H1 (cell line): ENCODE data around the gene INHBC. TPM values are rescaled to one million over a fixed set of nuclear protein-coding genes. Genes with fewer than 3 reads are reported as not detected.

Experiments
- CTCF ChIA-PET: fragments of 300-600 bp; sonication (Branson Sonifier 250); formaldehyde crosslinking; loops from one replicate; lab custom pipeline; 2021; ENCODE audit not compliant: partially characterized antibody; lab: Charles Lee
- POLR2A ChIA-PET: fragments of 300-600 bp; sonication (Branson Sonifier 250); formaldehyde crosslinking; loops from one replicate; lab custom pipeline; 2021; ENCODE audit warnings: inconsistent platforms; ENCODE audit not compliant: partially characterized antibody; lab: Charles Lee
- DNase-seq, 2 experiments: peaks; one replicate each; pipeline versions ENCODE4 v3.0.0 to v3.0.0-alpha.2; 2010 to 2022; ENCODE audit warnings: low spot score in 2 of 2, low read depth in 1 of 2, mixed read lengths in 1 of 2
- FAIRE-seq: peaks from 2 replicates; lab custom pipeline; 2011; peaks lifted over from hg19 to GRCh38; lab: Jason Lieb, UNC
- H2AFZ ChIP-seq: 2 replicates; pipeline ENCODE4 v1.8.1; 2012; ENCODE audit warnings: low read length, inconsistent platforms
- H2AK5ac ChIP-seq: 2 replicates; pipeline ENCODE4 v1.6.1; 2013; ENCODE audit warnings: low read depth, low read length
- H2BK120ac ChIP-seq: replicated peaks from 2 replicates; pipeline ENCODE3; 2013; ENCODE audit warnings: low read depth, low read length, inconsistent platforms
- H2BK12ac ChIP-seq: 2 replicates; pipeline ENCODE4 v1.6.1; 2013; ENCODE audit warnings: low read depth, low read length
- H2BK15ac ChIP-seq: 2 replicates; pipeline ENCODE4 v1.6.1; 2013; ENCODE audit warnings: low read length
- H2BK20ac ChIP-seq: 2 replicates; pipeline ENCODE4 v1.6.1; 2013; ENCODE audit warnings: low read length
- H2BK5ac ChIP-seq: 2 replicates; pipeline ENCODE4 v1.6.1; 2013; ENCODE audit warnings: low read depth, low read length
- H3K14ac ChIP-seq: 2 replicates; pipeline ENCODE4 v1.6.1; 2013; ENCODE audit warnings: inconsistent platforms; ENCODE audit not compliant: insufficient read length
- H3K18ac ChIP-seq: 2 replicates; pipeline ENCODE4 v1.6.1; 2013; ENCODE audit warnings: low read length; ENCODE audit errors: extremely low read depth
- H3K23ac ChIP-seq: 2 replicates; pipeline ENCODE4 v1.6.1; 2013; ENCODE audit warnings: inconsistent platforms; ENCODE audit not compliant: insufficient read length
- H3K23me2 ChIP-seq: 2 replicates; pipeline ENCODE4 v1.6.1; 2013; ENCODE audit warnings: low read depth, low read length
- H3K27ac ChIP-seq: 2 replicates; pipeline ENCODE4 v1.6.1; 2011; ENCODE audit warnings: low read depth, low read length, inconsistent platforms
- H3K27me3 ChIP-seq, 4 experiments: replicated peaks in 1 of 4; 1 replicate in 1 of 4; 2 replicates in 3 of 4; pipeline versions ENCODE4 v1.6.1 to v1.8.1; 2011 to 2013; ENCODE audit warnings: low read length in 3 of 4, mild to moderate bottlenecking in 3 of 4, inconsistent platforms in 2 of 4, mixed read lengths in 2 of 4, moderate library complexity in 1 of 4; ENCODE audit not compliant: control insufficient read depth in 3 of 4, insufficient read depth in 3 of 4; ENCODE audit errors: extremely low read depth in 1 of 4
- H3K36me3 ChIP-seq, 4 experiments: 2 replicates each; pipeline versions ENCODE4 v1.6.1 to v1.8.1; 2011 to 2013; ENCODE audit warnings: mild to moderate bottlenecking in 4 of 4, low read length in 3 of 4, moderate library complexity in 2 of 4, control low read depth in 1 of 4, inconsistent platforms in 1 of 4; ENCODE audit not compliant: insufficient read depth in 4 of 4, control insufficient read depth in 2 of 4
- H3K4ac ChIP-seq: replicated peaks from 2 replicates; pipeline ENCODE3; 2013; ENCODE audit warnings: low read length, low read depth, mixed read lengths, inconsistent platforms; ENCODE audit not compliant: insufficient read length
- H3K4me1 ChIP-seq, 4 experiments: replicated peaks in 1 of 4; 1 replicate in 1 of 4; 2 replicates in 3 of 4; pipeline versions ENCODE4 v1.6.1 to v1.8.1; 2011 to 2013; ENCODE audit warnings: low read length in 3 of 4, inconsistent platforms in 2 of 4, mixed read lengths in 1 of 4; ENCODE audit not compliant: insufficient read depth in 4 of 4, control insufficient read depth in 3 of 4
- H3K4me2 ChIP-seq, 2 experiments: 2 replicates each; pipeline versions ENCODE4 v1.6.1 to v1.8.1; 2011 to 2013; ENCODE audit warnings: low read depth in 2 of 2, low read length in 2 of 2, control low read depth in 1 of 2, inconsistent platforms in 1 of 2, mild to moderate bottlenecking in 1 of 2; ENCODE audit not compliant: insufficient read depth in 1 of 2
- H3K4me3 ChIP-seq, 4 experiments: fragments of 200-600, 300-600 bp in 1 of 4; sonication (generic), shearing (Covaris generic), sonication (Bioruptor Twin) in 1 of 4; 2 replicates each; pipeline versions ENCODE4 v1.5.1 to v1.8.1; 2011 to 2016; ENCODE audit warnings: low read length in 4 of 4, low read depth in 3 of 4, control low read depth in 2 of 4, inconsistent platforms in 2 of 4, mild to moderate bottlenecking in 2 of 4, mixed read lengths in 1 of 4, moderate library complexity in 1 of 4; ENCODE audit not compliant: insufficient read depth in 2 of 4; ENCODE audit errors: extremely low read depth in 1 of 4
- H3K56ac ChIP-seq: replicated peaks from 2 replicates; pipeline ENCODE3; 2013; ENCODE audit warnings: low read depth, mild to moderate bottlenecking, mixed read lengths, low read length, inconsistent platforms; ENCODE audit not compliant: insufficient read length
- H3K79me1 ChIP-seq: 2 replicates; pipeline ENCODE4 v1.6.1; 2013; ENCODE audit warnings: low read depth, low read length, control low read depth
- H3K79me2 ChIP-seq, 2 experiments: 2 replicates each; pipeline versions ENCODE4 v1.6.1 to v1.8.1; 2012 to 2013; ENCODE audit warnings: low read length in 2 of 2, mild to moderate bottlenecking in 2 of 2, inconsistent platforms in 1 of 2; ENCODE audit not compliant: insufficient read depth in 2 of 2, control insufficient read depth in 1 of 2
- H3K9ac ChIP-seq, 4 experiments: replicated peaks in 1 of 4; 1 replicate in 1 of 4; 2 replicates in 3 of 4; pipeline versions ENCODE4 v1.6.1 to v1.8.1; 2011 to 2013; ENCODE audit warnings: low read depth in 3 of 4, low read length in 3 of 4, control low read depth in 2 of 4, mild to moderate bottlenecking in 2 of 4, moderate library complexity in 2 of 4, inconsistent platforms in 1 of 4; ENCODE audit errors: extremely low read depth in 1 of 4
- H3K9me3 ChIP-seq, 2 experiments: 2 replicates each; pipeline versions ENCODE4 v1.6.1 to v1.8.1; 2012 to 2013; ENCODE audit warnings: mild to moderate bottlenecking in 2 of 2, moderate library complexity in 2 of 2, control low read depth in 1 of 2, inconsistent platforms in 1 of 2, low read depth in 1 of 2, low read length in 1 of 2, mixed read lengths in 1 of 2; ENCODE audit not compliant: insufficient read depth in 2 of 2
- H4K20me1 ChIP-seq, 2 experiments: replicated peaks in 1 of 2; 2 replicates each; pipeline versions ENCODE3 to v1.8.1; 2011 to 2013; ENCODE audit warnings: inconsistent platforms in 2 of 2, low read length in 2 of 2, mild to moderate bottlenecking in 1 of 2; ENCODE audit not compliant: insufficient read depth in 2 of 2, control insufficient read depth in 1 of 2
- H4K5ac ChIP-seq: 2 replicates; pipeline ENCODE4 v1.6.1; 2013; ENCODE audit warnings: low read length, low read depth, mixed read lengths, inconsistent platforms; ENCODE audit not compliant: insufficient read length
- H4K8ac ChIP-seq: 2 replicates; pipeline ENCODE4 v1.8.0; 2013; ENCODE audit warnings: mild to moderate bottlenecking, moderate library complexity, low read length, inconsistent platforms; ENCODE audit not compliant: insufficient read depth; ENCODE audit errors: extremely low read depth
- H4K91ac ChIP-seq: replicated peaks from 2 replicates; pipeline ENCODE3; 2013; ENCODE audit warnings: low read length, mixed read lengths, inconsistent platforms; ENCODE audit not compliant: insufficient read length
- ASH2L ChIP-seq: fragments of 200-600, 300-600 bp; sonication (generic); IDR thresholded peaks from one replicate; pipeline ENCODE4 v1.7.1; 2017; ENCODE audit warnings: low read length
- BCL11A ChIP-seq, 2 experiments: IDR thresholded peaks; one replicate each; pipeline ENCODE4 v1.6.1; 2011; ENCODE audit warnings: low read depth in 2 of 2, low read length in 2 of 2, mild to moderate bottlenecking in 2 of 2
- CHD2 ChIP-seq: IDR thresholded peaks from 2 replicates; pipeline ENCODE4 v1.6.1; 2012; ENCODE audit warnings: low read length, improper control_type of control experiment
- GABPA ChIP-seq: IDR thresholded peaks from 2 replicates; pipeline ENCODE4 v1.6.1; 2011; ENCODE audit warnings: mild to moderate bottlenecking, low read length, moderate library complexity, borderline replicate concordance; ENCODE audit not compliant: insufficient read depth
- HDAC6 ChIP-seq: IDR thresholded peaks from one replicate; pipeline ENCODE4 v1.7.1; 2012; ENCODE audit warnings: low read depth, mild to moderate bottlenecking, inconsistent platforms, low read length, moderate library complexity
- JUND ChIP-seq: IDR thresholded peaks from 2 replicates; pipeline ENCODE4 v1.6.1; 2011; ENCODE audit warnings: mild to moderate bottlenecking, improper control_type of control experiment, low read length
- KDM4A ChIP-seq: IDR thresholded peaks from one replicate; pipeline ENCODE4 v1.7.1; 2012; ENCODE audit warnings: low read depth, mild to moderate bottlenecking, moderate library complexity, low read length, inconsistent platforms; ENCODE audit not compliant: severe bottlenecking
- KDM5A ChIP-seq: fragments of 200-600 bp; IDR thresholded peaks from 2 replicates; pipeline ENCODE4 v1.7.1; 2012; ENCODE audit warnings: mild to moderate bottlenecking, low read length, inconsistent platforms, mixed read lengths
- MAFK ChIP-seq: IDR thresholded peaks from 2 replicates; pipeline ENCODE4 v1.6.1; 2012; ENCODE audit warnings: low read depth, mild to moderate bottlenecking, improper control_type of control experiment, low read length
- NANOG ChIP-seq: IDR thresholded peaks from 2 replicates; pipeline ENCODE4 v1.6.1; 2011; ENCODE audit warnings: low read length, low read depth, mild to moderate bottlenecking, inconsistent platforms; ENCODE audit not compliant: insufficient read depth, poor library complexity, severe bottlenecking
- SIX5 ChIP-seq: IDR thresholded peaks from 2 replicates; pipeline ENCODE4 v1.6.1; 2011; ENCODE audit warnings: mild to moderate bottlenecking, low read depth, low read length
- SP4 ChIP-seq: IDR thresholded peaks from 2 replicates; pipeline ENCODE4 v1.6.1; 2012; ENCODE audit warnings: low read length, inconsistent platforms
- SUZ12 ChIP-seq: fragments of 200-600 bp; sonication (generic); IDR thresholded peaks from 2 replicates; pipeline ENCODE4 v1.6.1; 2012; ENCODE audit warnings: mild to moderate bottlenecking, inconsistent platforms, low read length, moderate library complexity, mixed read lengths
- ZNF274 ChIP-seq: IDR thresholded peaks from 2 replicates; pipeline ENCODE4 v1.7.0; 2012; ENCODE audit warnings: low read length, borderline replicate concordance; ENCODE audit errors: extremely low read depth
- WGBS, 2 experiments: shearing (Covaris generic) in 1 of 2; methylation state at CpG; one replicate each; pipeline versions ENCODE4 v1.1.6 to v1.1.7; 2013 to 2015; ENCODE audit warnings: low lambda C conversion rate in 2 of 2, mixed read lengths in 2 of 2, inconsistent platforms in 1 of 2, low coverage in 1 of 2, missing lambda C conversion rate in 1 of 2; ENCODE audit not compliant: insufficient replicate concordance in 2 of 2, insufficient coverage in 1 of 2, insufficient read length in 1 of 2; ENCODE audit errors: extremely low coverage in 1 of 2, missing lambda C conversion rate in 1 of 2; 5-methylcytosine and 5-hydroxymethylcytosine counted together
- polyA plus RNA-seq, 7 experiments: library from polyadenylated mRNA; depleted of rRNA in 3 of 7; stranded (reverse) in 5 of 7; unstranded in 2 of 7; fragments of >200 nt in 5 of 7; fragments of 200-250 nt in 2 of 7; gene quantifications; 1 replicate in 5 of 7; 2 replicates in 1 of 7; 4 replicates in 1 of 7; pipeline versions ENCODE4 v1.2.1 to v1.2.3, GENCODE V29; 2011 to 2013; ENCODE audit warnings: missing spikeins in 2 of 7, mixed read lengths in 2 of 7
- total RNA-seq: library from RNA; stranded (reverse); fragmentation: NEBNext Ultra II Directional; extraction: Animal tissue kit (Norgen Biotek cat#: 25700); gene quantifications from 2 replicates; pipeline ENCODE4 v1.2.1, GENCODE V29; 2021

Gene INHBC
- total and polyA plus RNA-seq, 2 of the 8 experiments (the other 6 are each of a cell fraction or from before 2014, with no cell fraction given): 0.15 TPM; not detected in 1

GRCh38 chr12:57419495-57419894 is 15.1 kb upstream of the INHBC start:
- Histone ChIP-seq H2BK15ac (no peak overlapping the region), H3K36me3 (no peaks in the 10 kb centered on the region), H2BK20ac (no peak overlapping the region), H3K9ac (no peak overlapping the region), H3K79me1 (peaks cover 2% of the 10 kb centered on the region; the same call in 1 of the 2 replicates), H3K14ac (no peak overlapping the region), H2BK5ac (no peak overlapping the region), H3K27ac (no peak overlapping the region), H3K9me3 (no peaks in the 10 kb centered on the region), H3K4ac (no peak overlapping the region), H2BK120ac (no peak overlapping the region), H3K4me1 (no peaks in the 10 kb centered on the region; a peak in 1 of 7 replicates), H2BK12ac (no peak overlapping the region), H3K18ac (no peak overlapping the region), H3K4me2 (no peak overlapping the region), H4K5ac (no peak overlapping the region), H3K79me2 (0 out of 4 replicates have a peak, but pooled peaks cover 0 to 4% of the 10 kb centered on the region in 2 experiments), H3K4me3 (no peak overlapping the region), H2AK5ac (no peak overlapping the region), H4K20me1 (peaks cover 0 to 6% of the 10 kb centered on the region in 2 experiments), H4K91ac (no peak overlapping the region), H3K27me3 (no peaks in the 10 kb centered on the region), H4K8ac (no peak overlapping the region), H2AFZ (no peak overlapping the region), H3K23me2 (no peaks in the 10 kb centered on the region), H3K56ac (no peak overlapping the region), H3K23ac (no peak overlapping the region)
- 100% methylated on average over 2 of the region's 2 CpGs; no CpG with 5 or more reads in 1 of the 2 experiments for WGBS, 2 experiments
- DNase-seq: no peak
- no peak for FAIRE-seq
- ChIA-PET POLR2A (interaction anchor here (0.7 to 2.2 kb wide), 4 partner anchors 11 to 51 kb away, joined by 3 to 8 read pairs (median 3); no protein-coding TSS in a partner anchor), CTCF (interaction anchor here (0.8 kb wide), 1 partner anchor 9 kb away, joined by 3 read pairs; no protein-coding TSS in a partner anchor)
- TF ChIP-seq HDAC6 (no peak), SIX5 (no peak), MAFK (no peak), SUZ12 (no peak), CHD2 (no peak), KDM5A (no peak), ZNF274 (no peak), SP4 (no peak), ASH2L (no peak), NANOG (no peak), JUND (no peak), GABPA (no peak), KDM4A (no peak), BCL11A (IDR thresholded peaks at IDR 0.05; ENCODE audit: low read depth in 2 of 2, low read length in 2 of 2) (no peak)
